ENCODE data around the gene OGFOD2.

DNA sequence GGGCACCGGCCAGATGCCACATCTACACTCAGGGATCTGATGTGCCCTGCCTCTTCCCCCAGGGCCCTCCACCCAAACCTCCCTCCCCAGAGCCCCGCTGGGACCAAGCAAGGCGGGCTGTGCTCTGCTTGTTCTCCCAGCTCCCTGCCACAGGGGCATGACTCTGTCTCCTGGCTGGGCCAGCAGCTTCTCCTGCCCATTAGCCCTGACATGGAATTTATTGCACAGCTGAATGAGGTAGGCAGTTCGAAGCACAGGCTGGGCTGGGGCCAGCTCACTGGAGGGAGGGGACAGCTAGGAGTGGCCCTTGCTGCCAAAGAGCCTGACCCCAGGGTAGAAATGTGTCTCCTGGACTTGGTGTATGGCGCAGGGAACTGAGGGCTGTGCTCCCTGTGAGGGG lies 47.8 kb downstream of the OGFOD2 start:
- TF ChIP-seq, protein P1, sequence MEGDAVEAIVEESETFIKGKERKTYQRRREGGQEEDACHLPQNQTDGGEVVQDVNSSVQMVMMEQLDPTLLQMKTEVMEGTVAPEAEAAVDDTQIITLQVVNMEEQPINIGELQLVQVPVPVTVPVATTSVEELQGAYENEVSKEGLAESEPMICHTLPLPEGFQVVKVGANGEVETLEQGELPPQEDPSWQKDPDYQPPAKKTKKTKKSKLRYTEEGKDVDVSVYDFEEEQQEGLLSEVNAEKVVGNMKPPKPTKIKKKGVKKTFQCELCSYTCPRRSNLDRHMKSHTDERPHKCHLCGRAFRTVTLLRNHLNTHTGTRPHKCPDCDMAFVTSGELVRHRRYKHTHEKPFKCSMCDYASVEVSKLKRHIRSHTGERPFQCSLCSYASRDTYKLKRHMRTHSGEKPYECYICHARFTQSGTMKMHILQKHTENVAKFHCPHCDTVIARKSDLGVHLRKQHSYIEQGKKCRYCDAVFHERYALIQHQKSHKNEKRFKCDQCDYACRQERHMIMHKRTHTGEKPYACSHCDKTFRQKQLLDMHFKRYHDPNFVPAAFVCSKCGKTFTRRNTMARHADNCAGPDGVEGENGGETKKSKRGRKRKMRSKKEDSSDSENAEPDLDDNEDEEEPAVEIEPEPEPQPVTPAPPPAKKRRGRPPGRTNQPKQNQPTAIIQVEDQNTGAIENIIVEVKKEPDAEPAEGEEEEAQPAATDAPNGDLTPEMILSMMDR (IDR thresholded peaks at IDR 0.05) = no peak
- TF ChIP-seq EZH2 (IDR thresholded peaks at IDR 0.05; ENCODE audit: borderline replicate concordance, insufficient read depth, low read depth, low read length, poor library complexity, severe bottlenecking) = no peak
